ENCODE measurements around the gene TCHP. TPM values are rescaled to one million over a fixed set of nuclear protein-coding genes. Genes with fewer than 3 reads are reported as not detected.
"Not testable (repeated sequence)": the region's sequence is repeated elsewhere in the genome, so short reads cannot be mapped to it uniquely, and the experiment has no call there.

The TCHP gene
- total RNA-seq, 2 donors from 2014 or later: 14.9 to 18.3 TPM

GRCh38 chr12:109893261-109893995, 6.6 kb upstream of the TCHP start:
- peaks cover 4 to 5% of the 10 kb centered on the region in 2 donors for H3K36me3 Mint-ChIP-seq
- DNase-seq (ENCODE audit: low spot score in 2 of 2): no peak
- H3K9me3 Mint-ChIP-seq: no peaks in the 10 kb centered on the region
- no peak overlapping the region for H3K27ac Mint-ChIP-seq
- no peak for ATAC-seq

- no peak overlapping the region for H3K27ac Mint-ChIP-seq
- DNase-seq (ENCODE audit: low spot score in 2 of 2) (no peak), ATAC-seq (peak in 1 of 2 donors; percentile 19)
- peaks cover 2 to 3% of the 10 kb centered on the region in 2 donors for H3K36me3 Mint-ChIP-seq
- H3K9me3 Mint-ChIP-seq: no peaks in the 10 kb centered on the region
Observed at GRCh38 chr12:109894939-109895338, 5.1 kb upstream of the TCHP start.

DNA sequence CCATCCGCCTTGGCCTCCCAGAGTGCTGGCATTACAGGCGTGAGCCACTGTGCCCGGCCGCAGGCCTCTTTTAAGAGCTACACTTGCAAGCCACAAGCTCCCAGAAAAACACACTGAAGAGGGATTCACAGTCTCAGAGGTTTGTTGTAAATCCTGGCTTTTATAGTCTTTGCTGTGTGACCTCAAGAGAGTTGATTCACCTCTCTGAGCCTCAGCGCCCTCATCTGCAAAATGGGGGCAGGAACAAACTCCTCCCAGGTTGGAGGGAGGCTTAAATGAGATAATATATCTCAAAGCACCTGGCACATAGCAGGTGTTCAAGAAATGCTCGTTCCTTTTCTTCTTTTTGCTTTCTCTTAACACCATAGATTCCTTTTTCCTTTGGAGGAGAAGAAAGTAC, 3.9 kb upstream of the TCHP start:
- H3K27ac Mint-ChIP-seq: no peak overlapping the region
- peaks cover 10 to 13% of the 10 kb centered on the region in 2 donors for H3K36me3 Mint-ChIP-seq
- H3K9me3 Mint-ChIP-seq: no peaks in the 10 kb centered on the region
- DNase-seq (ENCODE audit: low spot score in 2 of 2) (no peak), ATAC-seq (no peak)

DNA sequence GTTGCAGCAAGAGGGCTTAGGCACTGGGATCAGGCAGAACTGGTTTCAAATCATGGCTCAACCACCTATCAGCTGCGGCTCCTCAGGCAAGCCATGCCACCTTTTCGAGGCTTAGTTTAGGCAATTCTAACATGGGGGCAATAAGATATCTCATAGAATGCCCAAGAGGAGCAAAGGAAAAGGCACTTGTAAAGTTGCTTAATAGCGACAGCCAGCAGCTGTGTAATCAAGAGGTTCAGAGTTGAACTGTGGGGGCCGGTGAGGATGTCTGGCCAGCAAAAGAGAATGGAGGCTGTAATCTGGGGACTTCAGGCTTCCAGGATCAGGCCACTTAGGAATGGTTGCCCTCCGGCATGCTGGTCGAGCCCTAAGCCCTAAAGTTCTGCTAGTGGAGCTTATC, 3.0 kb upstream of the TCHP start:
- ATAC-seq (no peak), DNase-seq (ENCODE audit: low spot score in 2 of 2) (no peak)
- Mint-ChIP-seq H3K36me3 (peaks cover 10 to 13% of the 10 kb centered on the region in 2 donors), H3K27ac (no peak overlapping the region), H3K9me3 (no peaks in the 10 kb centered on the region)

- Mint-ChIP-seq H3K27ac (peak overlapping the region; percentile 97 to 99), H3K36me3 (peaks cover 14 to 15% of the 10 kb centered on the region in 2 donors)
- not testable (repeated sequence) for ATAC-seq; H3K9me3 Mint-ChIP-seq; DNase-seq (ENCODE audit: low spot score in 2 of 2)
Observed at GRCh38 chr12:109899345-109899744, 729 bp upstream of the TCHP start.

GRCh38 chr12:109900752-109901580, 892 bp downstream of the TCHP start:
- ATAC-seq: peak; percentile 8 to 33
- no peak for DNase-seq (ENCODE audit: low spot score in 2 of 2)
- peak overlapping the region; percentile 96 to 97 for H3K27ac Mint-ChIP-seq
- H3K9me3 Mint-ChIP-seq: no peaks in the 10 kb centered on the region
- peaks cover 21 to 25% of the 10 kb centered on the region in 2 donors for H3K36me3 Mint-ChIP-seq

GRCh38 chr12:109902891-109903418, 2.9 kb downstream of the TCHP start:
- ATAC-seq: no peak
- peaks cover 25 to 27% of the 10 kb centered on the region in 2 donors for H3K36me3 Mint-ChIP-seq
- H3K9me3 Mint-ChIP-seq: no peaks in the 10 kb centered on the region
- no peak overlapping the region for H3K27ac Mint-ChIP-seq
- no peak for DNase-seq (ENCODE audit: low spot score in 2 of 2)

- peak overlapping the region; percentile 68 to 96 for H3K27ac Mint-ChIP-seq
- peaks cover 19 to 27% of the 10 kb centered on the region in 2 donors for H3K36me3 Mint-ChIP-seq
- H3K9me3 Mint-ChIP-seq: no peaks in the 10 kb centered on the region
- no peak for DNase-seq (ENCODE audit: low spot score in 2 of 2)
- no peak for ATAC-seq
Observed at GRCh38 chr12:109905301-109905700, 5.2 kb downstream of the TCHP start.

DNA sequence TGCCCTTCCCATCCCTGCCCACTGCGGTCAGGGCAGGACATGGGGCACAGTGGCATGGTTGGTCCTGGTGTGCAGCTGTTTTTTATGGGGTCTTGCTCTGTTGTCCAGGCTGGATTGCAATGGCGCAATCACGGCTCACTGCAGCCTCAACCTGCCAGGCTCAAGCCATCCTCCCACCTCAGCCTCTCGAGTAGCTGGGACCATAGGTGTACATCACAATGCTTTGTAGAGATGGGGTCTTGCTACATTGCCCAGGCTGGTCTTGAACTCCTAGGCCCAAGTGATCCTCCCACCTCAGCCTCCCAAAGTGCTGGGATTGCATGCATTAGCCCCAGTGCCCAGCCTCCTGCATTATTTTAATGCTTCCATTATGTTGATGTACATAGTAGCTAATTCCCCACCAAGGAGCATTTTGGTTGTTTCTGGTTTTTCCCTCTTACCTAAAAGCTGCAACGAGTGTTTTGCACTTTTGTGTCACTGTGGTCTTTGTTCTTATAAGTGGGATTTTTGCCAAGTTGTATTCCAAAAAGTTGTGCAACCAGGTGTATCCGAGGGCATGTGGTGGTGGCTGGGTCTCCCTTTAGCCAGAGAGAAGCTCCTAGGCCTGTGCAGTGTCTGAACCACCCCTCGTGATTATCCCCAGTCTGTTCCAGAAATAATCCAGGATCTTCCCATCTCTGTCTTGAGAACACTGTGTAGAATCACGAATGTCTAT, 10.3 kb downstream of the TCHP start:
- H3K27ac Mint-ChIP-seq: no peak overlapping the region
- DNase-seq (ENCODE audit: low spot score in 2 of 2) (no peak), ATAC-seq (no peak)
- no peaks in the 10 kb centered on the region for H3K9me3 Mint-ChIP-seq
- peaks cover 11 to 23% of the 10 kb centered on the region in 2 donors for H3K36me3 Mint-ChIP-seq

DNA sequence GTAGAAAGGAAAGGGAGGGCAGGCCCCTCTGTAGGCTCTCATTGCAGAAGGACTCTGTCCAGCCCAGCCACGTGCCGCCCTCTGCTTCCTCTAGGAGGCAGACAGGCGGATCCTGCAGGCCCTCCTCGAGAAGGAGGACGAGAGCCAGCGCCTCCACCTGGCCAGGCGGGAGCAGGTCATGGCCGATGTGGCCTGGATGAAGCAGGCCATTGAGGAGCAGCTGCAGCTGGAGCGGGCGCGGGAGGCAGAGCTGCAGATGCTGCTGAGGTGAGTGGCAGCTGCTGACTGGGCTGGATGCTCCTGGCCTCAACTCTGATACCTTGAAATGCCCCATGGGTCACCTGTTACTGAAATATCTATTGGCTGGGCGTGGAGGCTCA, 10.9 kb downstream of the TCHP start:
- ATAC-seq: peak in 1 of 2 donors; percentile 55

GRCh38 chr12:109912855-109913321, 12.8 kb downstream of the TCHP start:
- ATAC-seq (no peak), DNase-seq (ENCODE audit: low spot score in 2 of 2) (no peak)
- peak overlapping the region; percentile 36 to 66 for H3K27ac Mint-ChIP-seq
- peaks cover 11 to 17% of the 10 kb centered on the region in 2 donors for H3K36me3 Mint-ChIP-seq
- H3K9me3 Mint-ChIP-seq: no peaks in the 10 kb centered on the region

More for the DNA sequence above, 10.9 kb downstream of the TCHP start:
- H3K9me3 Mint-ChIP-seq: no peaks in the 10 kb centered on the region
- peaks cover 11 to 23% of the 10 kb centered on the region in 2 donors for H3K36me3 Mint-ChIP-seq
- no peak overlapping the region for H3K27ac Mint-ChIP-seq
- DNase-seq (ENCODE audit: low spot score in 2 of 2): peak in 1 of 2 donors; percentile 25

DNA sequence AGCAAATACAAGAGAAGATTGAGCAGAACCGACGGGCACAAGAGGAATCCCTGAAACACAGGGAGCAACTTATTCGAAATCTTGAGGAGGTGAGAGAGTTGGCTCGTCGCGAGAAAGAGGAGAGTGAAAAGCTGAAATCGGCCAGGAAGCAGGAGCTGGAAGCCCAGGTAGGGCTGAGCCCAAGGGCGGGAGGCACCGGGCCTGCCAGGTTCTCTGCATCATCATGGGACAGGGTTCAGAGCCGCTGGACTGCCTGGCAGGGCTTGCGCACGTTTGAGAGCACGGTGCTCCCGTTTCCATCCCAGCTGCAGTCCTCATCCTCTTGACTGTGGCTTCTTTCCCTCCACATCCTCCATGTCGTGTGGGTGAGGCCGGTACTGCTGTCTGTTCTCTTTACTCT, 14.4 kb downstream of the TCHP start:
- peaks cover 11% of the 10 kb centered on the region in 2 donors for H3K36me3 Mint-ChIP-seq
- H3K9me3 Mint-ChIP-seq: no peaks in the 10 kb centered on the region
- DNase-seq (ENCODE audit: low spot score in 2 of 2) (no peak), ATAC-seq (no peak)
- H3K27ac Mint-ChIP-seq: peak overlapping the region in 1 of 2 donors; percentile 66

DNA sequence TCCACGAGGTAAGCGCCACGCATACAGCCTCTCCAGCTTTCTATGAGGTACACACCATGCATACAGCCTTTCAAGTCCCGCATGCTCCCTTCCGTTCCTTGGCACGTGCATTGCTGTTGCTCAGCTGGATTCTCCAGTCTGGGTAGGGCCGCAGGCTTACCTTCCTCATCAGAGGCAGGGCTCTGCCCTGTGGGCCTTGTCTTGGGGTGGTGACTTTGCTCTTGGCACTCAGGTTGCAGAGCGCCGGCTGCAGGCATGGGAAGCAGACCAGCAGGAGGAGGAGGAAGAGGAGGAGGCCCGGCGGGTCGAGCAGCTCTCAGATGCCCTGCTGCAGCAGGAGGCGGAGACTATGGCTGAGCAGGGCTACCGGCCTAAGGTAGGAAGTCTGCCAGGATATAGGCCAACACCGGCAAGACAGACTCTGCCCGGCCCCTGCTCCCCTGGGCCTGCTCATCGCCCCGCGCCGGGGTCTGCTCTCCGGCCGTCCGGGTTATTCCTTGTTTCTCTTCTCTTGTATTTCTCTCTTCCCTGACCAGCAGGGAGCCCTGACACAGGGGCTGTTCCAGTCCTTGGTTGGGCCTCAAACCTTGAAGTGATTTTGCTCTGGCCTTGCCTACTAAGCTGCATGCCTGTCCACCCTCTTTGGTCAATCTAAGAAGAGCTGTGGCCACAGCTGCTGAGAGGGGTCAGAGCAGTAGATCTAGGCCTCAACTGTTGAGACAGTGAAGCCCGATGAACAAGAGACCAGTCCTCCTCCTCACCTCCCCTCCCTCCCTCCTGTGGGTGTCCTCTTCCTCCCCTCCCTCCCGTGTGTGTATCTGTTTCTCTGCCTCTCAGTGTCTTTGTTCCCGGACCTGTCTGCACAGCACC, 15.3 kb downstream of the TCHP start:
- DNase-seq (ENCODE audit: low spot score in 2 of 2) (no peak), ATAC-seq (no peak)
- Mint-ChIP-seq H3K36me3 (peaks cover 11% of the 10 kb centered on the region in 2 donors), H3K9me3 (no peaks in the 10 kb centered on the region), H3K27ac (peak overlapping the region in 1 of 2 donors; percentile 74)

- ATAC-seq (no peak), DNase-seq (ENCODE audit: low spot score in 2 of 2) (no peak)
- Mint-ChIP-seq H3K27ac (peak overlapping the region in 1 of 2 donors; percentile 63), H3K36me3 (peaks cover 6 to 11% of the 10 kb centered on the region in 2 donors), H3K9me3 (no peaks in the 10 kb centered on the region)
Observed at GRCh38 chr12:109916045-109916444, 16.0 kb downstream of the TCHP start.

GRCh38 chr12:109919456-109919855, 19.4 kb downstream of the TCHP start:
- Mint-ChIP-seq H3K27ac (peak overlapping the region in 1 of 2 donors; percentile 43), H3K36me3 (peaks cover 0 to 6% of the 10 kb centered on the region in 2 donors), H3K9me3 (no peaks in the 10 kb centered on the region)
- ATAC-seq: no peak
- DNase-seq (ENCODE audit: low spot score in 2 of 2): no peak
